HEK293 (cell line): ENCODE data around the gene PDLIM4.

Experiments
- ZNF660 ChIP-seq: fragments of 450-650 bp; IDR thresholded peaks from 2 replicates; pipeline ENCODE4 v1.5.1; 2018; ENCODE audit warnings: missing biosample characterization, mild to moderate bottlenecking, missing genetic modification characterization
- TF ChIP-seq, protein P1 (sequence below): fragments of 450-650 bp; formaldehyde crosslinking; IDR thresholded peaks from 2 replicates; pipeline ENCODE4 v1.5.1; 2017; ENCODE audit warnings: missing biosample characterization, missing genetic modification characterization
- TF ChIP-seq, protein P2 (sequence below): sonication (generic); formaldehyde crosslinking; IDR thresholded peaks from 2 replicates; pipeline ENCODE4 v1.8.1; 2022; ENCODE audit warnings: mild to moderate bottlenecking, moderate library complexity, missing genetic modification reagents

Gene PDLIM4

DNA sequence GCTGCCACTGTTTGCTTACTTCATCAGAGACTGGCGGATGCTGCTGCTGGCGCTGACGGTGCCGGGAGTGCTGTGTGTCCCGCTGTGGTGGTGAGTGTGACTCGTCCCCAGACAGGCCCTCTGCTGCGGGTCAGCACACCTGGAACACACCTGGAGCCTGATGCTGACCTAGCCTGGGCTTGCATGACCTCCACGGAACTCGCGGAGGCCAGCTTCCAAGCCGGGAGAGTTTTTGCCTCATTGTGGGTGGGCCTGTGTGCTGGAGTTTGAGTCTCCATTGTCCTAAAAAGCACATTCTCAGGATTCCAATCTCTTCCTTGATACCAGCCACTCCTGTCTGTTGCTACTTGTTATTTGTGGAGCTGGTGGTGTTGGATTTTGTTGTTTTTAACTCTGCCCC lies 64.8 kb downstream of the PDLIM4 start (continued):
- TF ChIP-seq ZNF660 (tag by site-specific recombination): no peak
- TF ChIP-seq, protein P1, sequence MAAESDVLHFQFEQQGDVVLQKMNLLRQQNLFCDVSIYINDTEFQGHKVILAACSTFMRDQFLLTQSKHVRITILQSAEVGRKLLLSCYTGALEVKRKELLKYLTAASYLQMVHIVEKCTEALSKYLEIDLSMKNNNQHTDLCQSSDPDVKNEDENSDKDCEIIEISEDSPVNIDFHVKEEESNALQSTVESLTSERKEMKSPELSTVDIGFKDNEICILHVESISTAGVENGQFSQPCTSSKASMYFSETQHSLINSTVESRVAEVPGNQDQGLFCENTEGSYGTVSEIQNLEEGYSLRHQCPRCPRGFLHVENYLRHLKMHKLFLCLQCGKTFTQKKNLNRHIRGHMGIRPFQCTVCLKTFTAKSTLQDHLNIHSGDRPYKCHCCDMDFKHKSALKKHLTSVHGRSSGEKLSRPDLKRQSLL (tag by site-specific recombination): no peak
- TF ChIP-seq, protein P2, sequence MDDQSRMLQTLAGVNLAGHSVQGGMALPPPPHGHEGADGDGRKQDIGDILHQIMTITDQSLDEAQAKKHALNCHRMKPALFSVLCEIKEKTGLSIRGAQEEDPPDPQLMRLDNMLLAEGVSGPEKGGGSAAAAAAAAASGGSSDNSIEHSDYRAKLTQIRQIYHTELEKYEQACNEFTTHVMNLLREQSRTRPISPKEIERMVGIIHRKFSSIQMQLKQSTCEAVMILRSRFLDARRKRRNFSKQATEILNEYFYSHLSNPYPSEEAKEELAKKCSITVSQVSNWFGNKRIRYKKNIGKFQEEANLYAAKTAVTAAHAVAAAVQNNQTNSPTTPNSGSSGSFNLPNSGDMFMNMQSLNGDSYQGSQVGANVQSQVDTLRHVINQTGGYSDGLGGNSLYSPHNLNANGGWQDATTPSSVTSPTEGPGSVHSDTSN (CRISPR knock-in tag): no peak
